Keratinocyte (primary cell): Measurements from ENCODE around the gene NRDC.
"Not testable (repeated sequence)": the region's sequence is repeated elsewhere in the genome, so short reads cannot be mapped to it uniquely, and the experiment has no call there.

Experiments used
- CTCF ChIP-seq, 3 experiments: IDR thresholded peaks in 1 of 3; conservative IDR thresholded peaks in 1 of 3; optimal IDR thresholded peaks in 1 of 3; 2 replicates in 2 of 3; 3 replicates in 1 of 3; pipeline versions ENCODE3 to v1.5.1; 2011; ENCODE audit warnings: low read length in 3 of 3, mild to moderate bottlenecking in 3 of 3, moderate library complexity in 2 of 3, control low read depth in 1 of 3, inconsistent platforms in 1 of 3; ENCODE audit not compliant: insufficient read depth in 2 of 3; ENCODE audit errors: extremely low read depth in 1 of 3
- EZH2 ChIP-seq: IDR thresholded peaks from one replicate; pipeline ENCODE4 v1.6.1; 2012; ENCODE audit warnings: inconsistent platforms, mild to moderate bottlenecking, low read length, moderate library complexity

DNA sequence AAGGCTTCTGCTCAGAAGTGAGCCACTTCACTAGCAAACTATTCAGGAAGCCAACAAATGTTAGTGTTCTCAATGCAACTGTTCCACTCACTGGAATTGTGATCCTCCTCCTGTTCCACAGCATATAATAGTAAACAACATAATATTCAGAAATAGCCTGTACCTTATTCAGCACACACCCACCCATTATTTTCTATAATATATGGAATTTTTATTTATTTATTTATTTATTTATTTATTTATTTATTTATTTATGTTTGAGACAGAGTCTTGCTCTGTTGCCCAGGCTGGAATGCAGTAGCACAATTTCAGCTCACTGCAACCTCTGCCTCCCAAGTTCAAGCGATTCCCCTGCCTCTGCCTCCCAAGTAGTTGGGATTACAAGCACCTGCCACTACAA, 5.3 kb downstream of the NRDC start:
- not testable (repeated sequence) for TF ChIP-seq EZH2; CTCF (optimal IDR thresholded peaks at IDR 0.05 in 1 of 3, IDR thresholded peaks at IDR 0.05 in 1 of 3, conservative IDR thresholded peaks at IDR 0.05 in 1 of 3; ENCODE audit: extremely low read depth in 1 of 3, insufficient read depth in 2 of 3, low read length in 3 of 3)
